ENCODE measurements around the gene AZU1.

AZU1 gene

GRCh38 chr19:788983-789700 lies 38.5 kb upstream of the AZU1 start:
- ChIA-PET CTCF (interaction anchor here (1.9 kb wide), 1 partner anchor 18 kb away, joined by 5 read pairs; no protein-coding TSS in a partner anchor), POLR2A (no interaction called here)
- TF ChIP-seq PRDM1 (tag by site-specific recombination; IDR thresholded peaks at IDR 0.05): 0 out of 2 replicates have a peak, but pooled peaks have one; percentile 16
- 0 out of 2 replicates have a peak, but pooled peaks have one; percentile 57 for TF ChIP-seq WT1 (tag by site-specific recombination; IDR thresholded peaks at IDR 0.05)
- TF ChIP-seq SP2 (tag by site-specific recombination; IDR thresholded peaks at IDR 0.05): peak; percentile 36
- no peak for TF ChIP-seq ZNF138 (tag by site-specific recombination; IDR thresholded peaks at IDR 0.05; ENCODE audit: borderline replicate concordance)
- TF ChIP-seq SCRT2 (tag by site-specific recombination; IDR thresholded peaks at IDR 0.05): peak; percentile 29; the same call in 1 of the 2 replicates
- TF ChIP-seq ZBTB8A (tag by site-specific recombination; IDR thresholded peaks at IDR 0.05): peak; percentile 51
- TF ChIP-seq ZNF423 (tag by site-specific recombination; IDR thresholded peaks at IDR 0.05): no peak
- TF ChIP-seq KLF7 (tag by site-specific recombination; IDR thresholded peaks at IDR 0.05; ENCODE audit: borderline replicate concordance): 0 out of 2 replicates have a peak, but pooled peaks have one; percentile 29
- TF ChIP-seq ZBTB20 (tag by site-specific recombination; IDR thresholded peaks at IDR 0.05): peak; percentile 40; the same call in 1 of the 2 replicates
- no peak for TF ChIP-seq ZNF670 (tag by site-specific recombination; IDR thresholded peaks at IDR 0.05; ENCODE audit: low read depth)
- TF ChIP-seq HIC1 (tag by site-specific recombination; IDR thresholded peaks at IDR 0.05): peak; percentile 23; the same call in 1 of the 2 replicates
- peak; percentile 73 for TF ChIP-seq GLIS1 (tag by site-specific recombination; IDR thresholded peaks at IDR 0.05)
- TF ChIP-seq OSR2 (tag by site-specific recombination; IDR thresholded peaks at IDR 0.05): no peak
- TF ChIP-seq ZSCAN18 (tag by site-specific recombination; IDR thresholded peaks at IDR 0.05): no peak
- no peak for TF ChIP-seq ZNF785 (tag by site-specific recombination; IDR thresholded peaks at IDR 0.05)
- peak; percentile 31; the same call in 1 of the 2 replicates for TF ChIP-seq ZNF558 (tag by site-specific recombination; IDR thresholded peaks at IDR 0.05)
- TF ChIP-seq KLF1 (tag by site-specific recombination; IDR thresholded peaks at IDR 0.05): peak; percentile 64
- TF ChIP-seq KLF8 (tag by site-specific recombination; IDR thresholded peaks at IDR 0.05): peak; percentile 26; the same call in 1 of the 2 replicates
- TF ChIP-seq GLIS2 (tag by site-specific recombination; IDR thresholded peaks at IDR 0.05): no peak
- no peak for TF ChIP-seq ZNF16 (tag by site-specific recombination; IDR thresholded peaks at IDR 0.05; ENCODE audit: low read depth)
- no peak for TF ChIP-seq HOXD13 (CRISPR knock-in tag; IDR thresholded peaks at IDR 0.05; ENCODE audit: borderline replicate concordance)
- no peak for TF ChIP-seq ZNF23 (tag by site-specific recombination; IDR thresholded peaks at IDR 0.05; ENCODE audit: borderline replicate concordance)
- peak; percentile 22 for TF ChIP-seq ZIC2 (tag by site-specific recombination; IDR thresholded peaks at IDR 0.05)
- TF ChIP-seq ZNF561 (tag by site-specific recombination; IDR thresholded peaks at IDR 0.05; ENCODE audit: borderline replicate concordance): peak; percentile 39; the same call in 1 of the 2 replicates
- TF ChIP-seq ZNF366 (tag by site-specific recombination; conservative IDR thresholded peaks at IDR 0.05): no peak
- TF ChIP-seq ZEB2 (tag by site-specific recombination; IDR thresholded peaks at IDR 0.05): 0 out of 2 replicates have a peak, but pooled peaks have one; percentile 38
- TF ChIP-seq SP7 (tag by site-specific recombination; IDR thresholded peaks at IDR 0.05): peak; percentile 76
- peak; percentile 59 for TF ChIP-seq ZNF76 (tag by site-specific recombination; IDR thresholded peaks at IDR 0.05; ENCODE audit: borderline replicate concordance, low read depth)
- no peak for TF ChIP-seq BCL11A (tag by site-specific recombination; IDR thresholded peaks at IDR 0.05; ENCODE audit: low read depth)
- TF ChIP-seq KLF17 (tag by site-specific recombination; IDR thresholded peaks at IDR 0.05): 0 out of 2 replicates have a peak, but pooled peaks have one; percentile 70
- TF ChIP-seq TRIM28 (IDR thresholded peaks at IDR 0.05; ENCODE audit: borderline replicate concordance, low read length): peak; percentile 15; the same call in 1 of the 2 replicates
- TF ChIP-seq PATZ1 (tag by site-specific recombination; IDR thresholded peaks at IDR 0.05): 0 out of 2 replicates have a peak, but pooled peaks have one; percentile 36
- TF ChIP-seq ZNF214 (tag by site-specific recombination; IDR thresholded peaks at IDR 0.05; ENCODE audit: borderline replicate concordance): no peak

More at GRCh38 chr19:788983-789700, 38.5 kb upstream of the AZU1 start:
- Histone ChIP-seq H3K36me3 (ENCODE audit: control insufficient read depth in 2 of 2, insufficient read depth in 1 of 2, low read length in 2 of 2) (no peaks in the 10 kb centered on the region), H3K27ac (ENCODE audit: extremely low read depth, low read depth, low read length) (peak overlapping the region; percentile 4; the same call in 1 of the 2 replicates), H3K9me3 (ENCODE audit: control insufficient read depth, insufficient read depth, low read depth, low read length) (no peaks in the 10 kb centered on the region), H3K4me3 (ENCODE audit: low read depth, low read length) (no peak overlapping the region), H3K4me1 (ENCODE audit: control insufficient read depth, insufficient read depth, low read length) (peaks cover 2% of the 10 kb centered on the region; the same call in 1 of the 2 replicates)

Measured in HEK293 (cell line).